Stomach (tissue), 4 donors: Measurements from ENCODE around the gene EXOSC1.

ENCODE experiments used
- POLR2AphosphoS5 ChIP-seq, 3 donors: sonication (generic); formaldehyde crosslinking; IDR thresholded peaks; one replicate each; pipeline ENCODE4 v1.6.1; 2016; ENCODE audit warnings: antibody characterized with exemption in 3 of 3
- TF ChIP-seq, protein P1 (sequence below), 7 experiments: fragments of 450-650 bp in 4 of 7; fragments of 200-600 bp in 3 of 7; sonication (generic) in 3 of 7; IDR thresholded peaks; one replicate each; pipeline ENCODE4 v1.5.1; 2016 to 2019; ENCODE audit warnings: antibody characterized with exemption in 7 of 7, control low read depth in 2 of 7, mild to moderate bottlenecking in 1 of 7

DNA sequence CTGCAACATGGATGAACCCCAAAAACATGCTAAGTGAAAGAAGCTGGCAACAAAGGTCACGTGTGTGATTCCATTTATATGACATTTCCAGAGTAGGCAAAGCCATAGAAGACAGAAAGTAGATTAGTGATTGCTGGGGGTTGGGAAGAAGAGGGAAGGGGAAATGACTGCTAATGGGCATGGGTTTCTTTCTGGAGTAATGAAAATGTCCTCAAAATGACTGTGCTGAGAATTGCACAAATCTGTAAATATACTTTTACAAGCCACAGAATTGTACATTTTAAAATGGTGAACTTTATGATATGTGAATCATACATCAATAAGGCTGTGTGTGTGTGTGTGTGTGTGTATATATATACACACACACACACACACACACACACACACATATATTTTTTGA, 36.6 kb upstream of the EXOSC1 start:
- TF ChIP-seq, protein P1, sequence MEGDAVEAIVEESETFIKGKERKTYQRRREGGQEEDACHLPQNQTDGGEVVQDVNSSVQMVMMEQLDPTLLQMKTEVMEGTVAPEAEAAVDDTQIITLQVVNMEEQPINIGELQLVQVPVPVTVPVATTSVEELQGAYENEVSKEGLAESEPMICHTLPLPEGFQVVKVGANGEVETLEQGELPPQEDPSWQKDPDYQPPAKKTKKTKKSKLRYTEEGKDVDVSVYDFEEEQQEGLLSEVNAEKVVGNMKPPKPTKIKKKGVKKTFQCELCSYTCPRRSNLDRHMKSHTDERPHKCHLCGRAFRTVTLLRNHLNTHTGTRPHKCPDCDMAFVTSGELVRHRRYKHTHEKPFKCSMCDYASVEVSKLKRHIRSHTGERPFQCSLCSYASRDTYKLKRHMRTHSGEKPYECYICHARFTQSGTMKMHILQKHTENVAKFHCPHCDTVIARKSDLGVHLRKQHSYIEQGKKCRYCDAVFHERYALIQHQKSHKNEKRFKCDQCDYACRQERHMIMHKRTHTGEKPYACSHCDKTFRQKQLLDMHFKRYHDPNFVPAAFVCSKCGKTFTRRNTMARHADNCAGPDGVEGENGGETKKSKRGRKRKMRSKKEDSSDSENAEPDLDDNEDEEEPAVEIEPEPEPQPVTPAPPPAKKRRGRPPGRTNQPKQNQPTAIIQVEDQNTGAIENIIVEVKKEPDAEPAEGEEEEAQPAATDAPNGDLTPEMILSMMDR (IDR thresholded peaks at IDR 0.05): no peak
- no peak for TF ChIP-seq POLR2AphosphoS5 (IDR thresholded peaks at IDR 0.05)
